RCC 7860 (cell line): ENCODE data around the gene C2orf72.
"Not testable (repeated sequence)": the region's sequence is repeated elsewhere in the genome, so short reads cannot be mapped to it uniquely, and the experiment has no call there.

Source experiments
- DNase-seq: peaks from one replicate; pipeline ENCODE4 v3.0.0-alpha.2; 2015; ENCODE audit warnings: low spot score
- FAIRE-seq: peaks from 2 replicates; lab custom pipeline; 2012; peaks lifted over from hg19 to GRCh38; lab: Jason Lieb, UNC

C2orf72 gene

GRCh38 chr2:231012463-231012862 lies 24.9 kb upstream of the C2orf72 start:
- DNase-seq (no peak), FAIRE-seq (no peak)

- FAIRE-seq: no peak
- no peak for DNase-seq
Measured at GRCh38 chr2:231013820-231014219, 23.5 kb upstream of the C2orf72 start.

- no peak for FAIRE-seq
- no peak for DNase-seq
Measured at GRCh38 chr2:231015478-231015877, 21.8 kb upstream of the C2orf72 start.

GRCh38 chr2:231015926-231016325 lies 21.4 kb upstream of the C2orf72 start:
- no peak for FAIRE-seq
- DNase-seq: no peak

GRCh38 chr2:231016566-231017230 lies 20.6 kb upstream of the C2orf72 start:
- FAIRE-seq (no peak), DNase-seq (no peak)

GRCh38 chr2:231017231-231017598 lies 20.1 kb upstream of the C2orf72 start:
- FAIRE-seq: no peak
- no peak for DNase-seq

- FAIRE-seq (no peak), DNase-seq (no peak)
Measured at GRCh38 chr2:231018184-231018583, 19.1 kb upstream of the C2orf72 start.

GRCh38 chr2:231025059-231025458 lies 12.3 kb upstream of the C2orf72 start:
- FAIRE-seq, DNase-seq: not testable (repeated sequence)

GRCh38 chr2:231028889-231029288 lies 8.4 kb upstream of the C2orf72 start:
- FAIRE-seq (no peak), DNase-seq (no peak)

GRCh38 chr2:231029563-231029962 lies 7.8 kb upstream of the C2orf72 start:
- DNase-seq (no peak), FAIRE-seq (no peak)

GRCh38 chr2:231030725-231031124 lies 6.6 kb upstream of the C2orf72 start:
- DNase-seq (no peak), FAIRE-seq (no peak)

GRCh38 chr2:231032575-231033140 lies 4.7 kb upstream of the C2orf72 start:
- FAIRE-seq (no peak), DNase-seq (no peak)

- no peak for DNase-seq
- no peak for FAIRE-seq
Measured at GRCh38 chr2:231033147-231034132, 3.9 kb upstream of the C2orf72 start.

- DNase-seq (no peak), FAIRE-seq (no peak)
Measured at GRCh38 chr2:231034291-231034882, 2.9 kb upstream of the C2orf72 start.

- DNase-seq (no peak), FAIRE-seq (no peak)
Measured at GRCh38 chr2:231036131-231036530, 1.2 kb upstream of the C2orf72 start.

GRCh38 chr2:231036578-231037106 lies 681 bp upstream of the C2orf72 start:
- no peak for DNase-seq
- FAIRE-seq: no peak

GRCh38 chr2:231037731-231038482 lies 584 bp downstream of the C2orf72 start:
- no peak for FAIRE-seq
- DNase-seq: no peak

GRCh38 chr2:231038483-231039293 lies 1.4 kb downstream of the C2orf72 start:
- FAIRE-seq (no peak), DNase-seq (no peak)

GRCh38 chr2:231039294-231039664 lies 2.0 kb downstream of the C2orf72 start:
- DNase-seq: no peak
- no peak for FAIRE-seq
